ENCODE results near the gene PRDX4.

DNA sequence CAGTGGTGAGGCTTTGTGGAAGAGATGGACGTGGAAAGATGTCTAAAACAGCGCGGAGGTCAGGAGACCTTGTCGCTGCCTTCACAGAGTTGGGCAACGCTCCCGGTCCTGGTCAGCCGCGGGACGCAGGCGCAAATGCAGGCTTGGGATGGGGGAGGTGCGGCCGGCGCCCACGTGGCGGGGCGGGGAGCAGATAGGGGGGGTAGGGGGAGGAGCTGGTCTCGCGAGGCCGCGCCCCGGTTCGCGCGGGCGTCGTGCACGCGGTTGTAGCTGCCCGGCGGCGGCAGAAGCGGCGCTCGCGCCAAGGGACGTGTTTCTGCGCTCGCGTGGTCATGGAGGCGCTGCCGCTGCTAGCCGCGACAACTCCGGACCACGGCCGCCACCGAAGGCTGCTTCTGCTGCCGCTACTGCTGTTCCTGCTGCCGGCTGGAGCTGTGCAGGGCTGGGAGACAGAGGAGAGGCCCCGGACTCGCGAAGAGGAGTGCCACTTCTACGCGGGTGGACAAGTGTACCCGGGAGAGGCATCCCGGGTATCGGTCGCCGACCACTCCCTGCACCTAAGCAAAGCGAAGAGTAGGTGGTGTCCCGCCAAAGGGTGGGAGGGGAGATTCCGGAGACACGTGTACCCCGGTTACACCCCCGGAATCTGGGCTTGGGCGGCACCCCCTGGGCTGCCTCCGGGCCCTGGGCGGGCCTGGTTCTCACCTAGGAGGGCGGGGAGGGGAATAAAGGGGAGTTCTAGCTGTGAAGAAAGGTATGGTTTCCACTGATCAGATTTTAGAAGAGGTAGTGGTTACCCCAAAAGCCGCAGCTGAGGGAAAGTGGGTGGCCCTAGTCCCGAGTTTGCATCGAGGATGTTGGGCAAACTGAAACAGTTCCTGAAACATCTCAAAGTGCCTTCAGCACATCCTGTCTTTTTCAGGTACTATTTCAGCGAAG is at the start of gene PRDX4:
- TF ChIP-seq CTCF (IDR thresholded peaks at IDR 0.05) (peak; percentile 4; the same call in 1 of the 2 replicates), ZFX (IDR thresholded peaks at IDR 0.05; ENCODE audit: borderline replicate concordance) (no peak)
